HEK293T (cell line): ENCODE data around the gene C1orf167.

ENCODE experiments used
- ELF4 ChIP-seq: fragments of 450-650 bp; IDR thresholded peaks from 2 replicates; pipeline ENCODE4 v1.6.1; 2017; ENCODE audit warnings: antibody characterized with exemption
- LEF1 ChIP-seq: fragments of 450-650 bp; IDR thresholded peaks from 2 replicates; pipeline ENCODE4 v1.6.1; 2017; ENCODE audit warnings: mild to moderate bottlenecking, borderline replicate concordance
- NFRKB ChIP-seq: fragments of 450-650 bp; IDR thresholded peaks from 2 replicates; pipeline ENCODE4 v1.6.1; 2016; ENCODE audit warnings: mild to moderate bottlenecking, moderate library complexity
- SP1 ChIP-seq: fragments of 450-650 bp; IDR thresholded peaks from 2 replicates; pipeline ENCODE4 v1.6.1; 2017
- SUZ12 ChIP-seq: fragments of 450-650 bp; IDR thresholded peaks from 2 replicates; pipeline ENCODE4 v1.6.1; 2016; ENCODE audit warnings: mild to moderate bottlenecking
- ZNF384 ChIP-seq: fragments of 450-650 bp; IDR thresholded peaks from 2 replicates; pipeline ENCODE4 v1.6.1; 2016

DNA sequence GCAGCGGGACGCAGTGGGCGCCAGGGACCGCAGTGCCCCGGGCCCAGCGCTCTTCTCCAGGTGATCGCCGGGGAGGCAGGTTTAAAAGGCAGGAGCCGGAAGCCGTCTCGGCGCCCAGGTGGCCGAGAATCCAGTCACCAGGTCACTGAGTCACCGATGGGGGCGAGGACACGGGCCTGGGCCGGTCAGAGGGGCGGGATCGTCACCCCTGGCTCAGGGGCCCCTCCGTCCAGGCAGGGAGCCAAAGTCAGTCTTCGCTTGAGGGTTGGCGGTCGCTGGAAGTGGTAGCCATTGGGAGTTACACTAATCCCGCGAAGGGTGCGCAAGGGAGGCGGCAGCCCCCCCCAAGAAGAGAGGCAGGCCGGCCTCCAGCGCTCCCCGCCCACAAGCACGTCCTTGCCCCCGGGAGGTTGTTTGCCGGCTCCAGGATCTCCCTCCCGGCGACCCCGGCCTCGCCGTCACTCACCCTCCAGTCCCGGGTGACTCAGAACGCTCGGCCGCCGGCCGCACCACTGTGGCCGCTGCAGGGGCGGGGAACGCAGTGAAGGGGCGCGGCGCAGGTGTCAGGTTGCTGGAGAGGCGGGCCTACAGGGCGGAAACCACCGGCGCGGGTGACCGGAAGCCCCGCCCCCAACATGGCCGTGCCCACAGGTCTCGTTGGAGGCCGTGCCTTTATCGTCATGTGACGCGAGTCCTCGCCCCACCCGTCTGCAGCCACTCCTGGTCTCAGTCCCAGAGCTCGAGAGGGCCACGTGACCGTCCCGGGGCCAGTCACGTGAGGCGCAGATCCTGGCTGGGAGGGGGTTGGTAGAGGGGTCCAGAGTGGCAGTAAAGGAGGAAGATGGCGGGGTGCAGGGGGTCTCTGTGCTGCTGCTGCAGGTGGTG, 43.7 kb downstream of the C1orf167 start, which contains the start of the genes CLCN6 and MTHFR:
- TF ChIP-seq LEF1: no peak
- TF ChIP-seq SP1: no peak
- TF ChIP-seq ZNF384: no peak
- peak; percentile 37; the same call in 1 of the 2 replicates for TF ChIP-seq ELF4
- TF ChIP-seq SUZ12: no peak
- TF ChIP-seq NFRKB: no peak
